Adrenal gland (tissue), 12 donors: ENCODE data around the gene ZSCAN2. TPM values are rescaled to one million over a fixed set of nuclear protein-coding genes. Genes with fewer than 3 reads are reported as not detected.

Experiments used
- DNase-seq, 7 donors: peaks; one replicate each; pipeline ENCODE4 v3.0.0-alpha.2; 2019 to 2020
- H3K27ac ChIP-seq, 5 donors: fragments of 200-600 bp; sonication (generic) in 4 of 5; 1 replicate in 3 of 5; 2 replicates in 2 of 5; pipeline versions ENCODE4 v1.5.1 to v1.8.0; 2016 to 2020; ENCODE audit warnings: mild to moderate bottlenecking in 1 of 5
- H3K27me3 ChIP-seq: fragments of 200-600 bp; 2 replicates; pipeline ENCODE4 v1.8.0; 2021
- H3K36me3 ChIP-seq, 2 donors: fragments of 200-600 bp; replicated peaks in 1 of 2; 1 replicate in 1 of 2; 2 replicates in 1 of 2; pipeline versions ENCODE4 v1.5.1 to v1.8.0; 2018 to 2022
- H3K4me1 ChIP-seq, 2 donors: fragments of 200-600 bp; replicated peaks in 1 of 2; 1 replicate in 1 of 2; 2 replicates in 1 of 2; pipeline versions ENCODE4 v1.5.1 to v1.8.0; 2018 to 2021
- H3K4me3 ChIP-seq, 4 donors: fragments of 200-600 bp; sonication (generic) in 3 of 4; one replicate each; pipeline ENCODE4 v1.5.1; 2016 to 2018
- H3K9me3 ChIP-seq, 3 donors: fragments of 200-600 bp; sonication (generic) in 1 of 3; replicated peaks in 1 of 3; 1 replicate in 2 of 3; 2 replicates in 1 of 3; pipeline versions ENCODE4 v1.5.1 to v1.8.0; 2016 to 2021
- CTCF ChIP-seq, 6 experiments: fragments of 450-650 bp in 4 of 6; fragments of 200-600 bp in 2 of 6; sonication (generic) in 1 of 6; IDR thresholded peaks; 1 replicate in 5 of 6; 2 replicates in 1 of 6; pipeline versions ENCODE4 v1.5.1 to v1.8.0; 2016 to 2021; ENCODE audit warnings: antibody characterized with exemption in 6 of 6, mild to moderate bottlenecking in 2 of 6, moderate library complexity in 1 of 6
- POLR2A ChIP-seq, 2 donors: fragments of 450-650 bp; IDR thresholded peaks; one replicate each; pipeline ENCODE4 v1.6.1; 2017; ENCODE audit warnings: antibody characterized with exemption in 2 of 2, mild to moderate bottlenecking in 2 of 2, moderate library complexity in 1 of 2
- WGBS, 4 donors: extraction: QIAGEN DNeasy Blood & Tissue Kit in 2 of 4; methylation state at CpG; one replicate each; pipeline versions ENCODE4 v1.1.5 to v1.1.7; 2013 to 2017; 5-methylcytosine and 5-hydroxymethylcytosine counted together
- intact Hi-C, 2 donors: fragments of 100-400 bp; cut with DNase I; formaldehyde crosslinking; loops; one replicate each; pipeline versions ENCODE4 v1.14.1 to v1.15.0; 2022 to 2023
- polyA plus RNA-seq, 3 donors: library from polyadenylated mRNA; stranded (reverse); fragments of 200-250 nt in 2 of 3; fragments of 350-450 nt in 1 of 3; fragmentation: Illumina TruSeq in 1 of 3; extraction: RNeasy Lipid Tissue Mini Kit (QIAGEN cat#74804) in 1 of 3; gene quantifications; one replicate each; pipeline ENCODE4 v1.2.3, GENCODE V29; 2013 to 2014
- total RNA-seq, 9 donors: library from RNA; depleted of rRNA in 4 of 9; stranded (reverse); fragments of >200 nt in 4 of 9; fragments of 120-200 nt in 1 of 9; fragmentation: NEBNext Ultra II Directional in 1 of 9; extraction: Animal tissue kit (Norgen Biotek cat#: 25700) in 1 of 9; gene quantifications; one replicate each; pipeline versions ENCODE4 v1.1.0 to v1.2.4, GENCODE V29; 2013 to 2023
- donor health status: healthy with polysubstance abuse.
- donor health status: Bipolar disorder and iron deficiency.
- donor health status: DM: yes; HTN: yes; CAD: no.
- donor health status: DM: no; HTN: no; CAD: no.
- donor health status: DM: no; HTN: no; CAD: no.
- donor health status: DM: yes; HTN: yes; CAD: no.

The ZSCAN2 gene
- total and polyA plus RNA-seq, 12 donors = 3.8 to 16.9 (median 10.4) TPM

GRCh38 chr15:84597296-84597695, 3.5 kb upstream of the ZSCAN2 start:
- Histone ChIP-seq H3K27ac (no peak overlapping the region), H3K4me3 (no peak overlapping the region), H3K9me3 (no peaks in the 10 kb centered on the region), H3K4me1 (peaks cover 3 to 24% of the 10 kb centered on the region in 2 donors), H3K27me3 (no peaks in the 10 kb centered on the region), H3K36me3 (no peaks in the 10 kb centered on the region)
- WGBS, 4 donors = 45 to 63% (median 48%) methylated on average over 3 of the region's 3 CpGs
- TF ChIP-seq POLR2A (IDR thresholded peaks at IDR 0.05) (no peak), CTCF (IDR thresholded peaks at IDR 0.05) (no peak)
- intact Hi-C loops = loop anchor here in 1 of 2 donors (10.0 kb wide), 1 partner anchor 338 kb away; no protein-coding TSS in a partner anchor
- DNase-seq = no peak

GRCh38 chr15:84598250-84598649, 2.6 kb upstream of the ZSCAN2 start:
- TF ChIP-seq POLR2A (IDR thresholded peaks at IDR 0.05) (no peak), CTCF (IDR thresholded peaks at IDR 0.05) (no peak)
- WGBS, 4 donors = 55 to 74% (median 64%) methylated on average over 2 of the region's 2 CpGs
- Histone ChIP-seq H3K4me1 (peaks cover 3 to 33% of the 10 kb centered on the region in 2 donors), H3K36me3 (no peaks in the 10 kb centered on the region), H3K27ac (peak overlapping the region in 1 of 5 donors; percentile 32), H3K4me3 (no peak overlapping the region), H3K9me3 (no peaks in the 10 kb centered on the region), H3K27me3 (no peaks in the 10 kb centered on the region)
- intact Hi-C loops = loop anchor here in 1 of 2 donors (10.0 kb wide), 1 partner anchor 337 kb away; no protein-coding TSS in a partner anchor
- DNase-seq = peak in 1 of 7 donors; percentile 43

GRCh38 chr15:84598993-84599392, 1.8 kb upstream of the ZSCAN2 start:
- peak in 6 of 7 donors; percentile 58 to 76 (median 65) for DNase-seq
- no peak for TF ChIP-seq POLR2A (IDR thresholded peaks at IDR 0.05)
- peak; percentile 58 to 79 (median 72) for TF ChIP-seq CTCF (IDR thresholded peaks at IDR 0.05)
- intact Hi-C loops = loop anchor here in 1 of 2 donors (10.0 kb wide), 1 partner anchor 336 kb away; no protein-coding TSS in a partner anchor
- no peak overlapping the region for H3K4me3 ChIP-seq
- H3K9me3 ChIP-seq = no peaks in the 10 kb centered on the region
- H3K27ac ChIP-seq = peak overlapping the region in 1 of 5 donors; percentile 32
- 59 to 82% (median 71%) methylated on average over 1 of the region's 1 CpG for WGBS, 4 donors
- peaks cover 0 to 2% of the 10 kb centered on the region in 2 donors for H3K36me3 ChIP-seq
- no peaks in the 10 kb centered on the region for H3K27me3 ChIP-seq
- peaks cover 3 to 37% of the 10 kb centered on the region in 2 donors for H3K4me1 ChIP-seq

GRCh38 chr15:84599906-84600305, 903 bp upstream of the ZSCAN2 start:
- DNase-seq = peak in 1 of 7 donors; percentile 59
- Histone ChIP-seq H3K27ac (peak overlapping the region in 2 of 5 donors; percentile 36 to 58), H3K4me3 (peak overlapping the region in 1 of 4 donors; percentile 87), H3K9me3 (no peaks in the 10 kb centered on the region), H3K36me3 (peaks cover 0 to 6% of the 10 kb centered on the region in 2 donors), H3K27me3 (no peaks in the 10 kb centered on the region), H3K4me1 (peaks cover 3 to 37% of the 10 kb centered on the region in 2 donors)
- WGBS, 4 donors = 53 to 71% (median 61%) methylated on average over 9 to 10 of the region's 10 CpGs
- no peak for TF ChIP-seq CTCF (IDR thresholded peaks at IDR 0.05)
- TF ChIP-seq POLR2A (IDR thresholded peaks at IDR 0.05) = no peak
- intact Hi-C loops = loop anchor here in 1 of 2 donors (10.0 kb wide), 1 partner anchor 335 kb away; no protein-coding TSS in a partner anchor
